ENCODE data around the gene VAC14.

Gene VAC14

DNA sequence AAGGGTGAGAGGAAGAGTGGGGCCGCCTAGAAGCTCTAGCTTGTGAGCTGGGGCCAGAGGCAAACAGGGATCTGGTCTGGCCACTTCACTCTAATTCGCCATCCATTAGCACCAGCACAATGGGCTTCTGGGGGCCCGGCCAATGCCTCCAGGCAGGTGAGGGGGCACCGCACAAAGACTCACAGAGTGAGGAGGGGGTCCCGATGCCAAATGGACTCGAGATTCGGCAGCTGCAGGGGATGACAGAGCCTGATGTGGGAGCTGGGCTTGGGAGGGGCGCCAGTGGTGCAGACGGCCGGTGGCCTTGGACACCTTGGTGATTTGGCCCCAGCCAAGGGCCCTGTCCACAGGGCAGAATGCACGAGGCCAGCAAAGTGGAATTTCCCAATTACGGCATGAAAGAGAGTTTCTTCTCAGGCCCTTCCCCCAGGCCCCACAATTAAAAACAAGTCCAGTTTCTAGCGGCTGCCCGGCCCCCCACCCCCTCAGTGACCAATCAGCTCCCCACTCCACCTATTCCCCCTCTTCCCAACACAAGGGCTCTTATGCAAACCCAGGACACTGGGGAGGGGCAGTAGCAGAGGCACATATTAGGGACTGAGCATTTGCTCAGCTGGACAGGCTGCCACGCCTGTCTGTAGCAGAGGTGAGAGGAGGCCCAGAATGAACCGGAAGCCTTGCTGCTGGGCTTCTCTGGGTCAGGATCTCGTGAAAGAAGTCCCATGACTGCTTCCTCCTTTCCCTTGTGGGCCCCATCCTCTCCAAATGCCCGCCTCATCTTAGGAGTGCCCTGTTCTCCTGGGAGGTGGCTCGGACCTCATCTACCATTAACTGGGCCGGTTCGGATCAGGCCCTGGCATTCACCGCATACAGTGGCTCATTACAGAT lies 75.7 kb downstream of the VAC14 start:
- no peak for DNase-seq (ENCODE audit: low read depth)

DNA sequence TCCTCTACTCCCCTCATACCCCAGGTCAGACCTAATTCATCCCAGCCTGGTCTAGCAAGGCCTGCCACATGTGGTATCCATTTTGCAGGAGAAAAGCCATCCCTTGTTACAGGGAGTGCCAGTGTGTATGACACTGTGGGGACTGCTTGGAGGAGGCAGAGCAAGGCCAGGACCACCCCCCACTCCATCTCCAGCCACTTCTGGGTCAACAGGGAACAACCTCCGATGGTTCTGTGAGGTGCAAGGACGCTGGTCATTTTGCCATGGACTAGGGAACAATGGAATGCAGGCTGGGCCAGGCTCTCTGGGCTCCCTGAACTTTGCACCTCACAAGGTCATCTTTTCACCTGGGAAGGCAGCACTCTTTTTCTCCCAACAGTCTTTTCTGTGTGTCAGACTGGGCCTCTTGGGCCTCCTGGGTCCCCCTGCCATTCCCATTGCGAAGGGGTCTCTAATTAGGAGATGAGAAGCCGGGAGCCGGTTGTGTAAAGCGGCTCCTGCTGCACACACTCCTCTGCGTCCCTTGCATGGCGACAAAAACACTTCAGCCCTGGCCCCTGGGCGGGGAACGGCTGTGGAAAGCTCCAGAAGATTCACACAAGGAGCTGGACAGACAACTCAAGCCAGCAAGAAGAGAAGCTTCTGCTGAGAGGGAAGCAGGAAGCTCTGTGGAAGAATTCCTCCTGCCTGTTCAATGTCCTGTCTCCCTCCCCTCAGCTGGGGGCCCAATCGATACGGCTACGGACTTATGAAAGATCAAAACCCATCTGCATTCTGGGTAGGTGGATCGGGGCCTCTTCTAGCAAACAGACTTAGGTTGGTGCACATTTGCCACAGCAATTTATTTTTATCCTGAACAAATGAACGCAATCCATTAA lies 76.6 kb downstream of the VAC14 start:
- DNase-seq (ENCODE audit: low read depth): no peak

DNA sequence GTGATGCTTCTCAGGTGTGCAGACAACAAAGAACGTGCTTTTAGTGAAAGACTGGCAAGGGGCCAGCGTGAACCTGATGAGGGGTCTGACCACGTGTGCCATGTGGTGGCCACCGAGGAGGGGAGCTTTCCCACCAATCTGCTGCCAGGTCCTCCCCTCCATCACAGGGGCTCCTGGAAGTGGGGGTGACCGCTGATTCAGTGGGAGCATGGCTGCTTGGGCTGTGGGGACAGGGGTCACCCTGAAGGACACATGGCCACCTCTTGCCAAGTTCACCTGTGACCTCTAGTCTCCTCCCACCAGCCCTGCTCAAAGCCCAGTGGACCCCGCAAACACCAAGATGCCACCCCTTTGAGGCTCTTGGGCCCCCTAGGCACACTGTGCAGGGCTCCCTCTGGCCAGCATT lies 77.2 kb downstream of the VAC14 start:
- no peak for DNase-seq (ENCODE audit: low read depth)

DNA sequence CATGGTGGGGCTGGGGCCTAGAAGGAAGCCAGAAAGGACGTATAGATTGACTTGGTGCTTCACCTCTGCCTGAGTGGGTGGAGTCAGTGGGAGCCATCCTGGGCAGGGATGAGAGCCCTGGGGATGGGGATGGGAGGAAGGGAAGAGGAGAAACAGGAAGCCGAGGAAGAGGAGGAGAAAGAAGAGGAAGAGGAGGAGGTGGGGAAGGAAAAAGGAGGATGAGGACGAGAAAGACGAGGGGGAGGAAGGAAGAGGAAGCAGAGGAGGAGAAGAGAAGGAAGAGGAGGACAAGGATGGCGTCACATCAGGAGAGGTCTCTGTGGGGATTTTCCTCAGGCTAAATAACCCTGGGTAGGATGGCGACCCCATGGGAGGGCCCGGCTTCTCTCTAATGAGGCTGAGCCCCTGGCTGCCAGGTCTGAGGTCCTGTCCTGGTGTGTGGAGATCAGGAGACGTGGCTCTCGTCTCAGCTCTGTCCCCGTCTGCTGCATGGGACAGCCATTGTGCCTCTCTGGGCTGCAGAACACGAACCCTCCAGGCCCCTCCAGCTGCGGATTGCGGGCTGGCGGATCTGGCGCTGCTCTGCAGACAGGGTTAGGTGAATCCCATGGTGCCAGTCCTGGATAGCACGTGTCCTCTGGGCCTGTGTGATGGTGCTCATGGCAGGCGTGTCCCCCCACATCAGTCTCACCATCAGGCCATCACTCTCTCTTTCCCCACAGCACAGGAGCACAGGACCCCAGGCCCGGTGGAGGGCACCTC lies 79.6 kb downstream of the VAC14 start:
- no peak for DNase-seq (ENCODE audit: low read depth)

DNA sequence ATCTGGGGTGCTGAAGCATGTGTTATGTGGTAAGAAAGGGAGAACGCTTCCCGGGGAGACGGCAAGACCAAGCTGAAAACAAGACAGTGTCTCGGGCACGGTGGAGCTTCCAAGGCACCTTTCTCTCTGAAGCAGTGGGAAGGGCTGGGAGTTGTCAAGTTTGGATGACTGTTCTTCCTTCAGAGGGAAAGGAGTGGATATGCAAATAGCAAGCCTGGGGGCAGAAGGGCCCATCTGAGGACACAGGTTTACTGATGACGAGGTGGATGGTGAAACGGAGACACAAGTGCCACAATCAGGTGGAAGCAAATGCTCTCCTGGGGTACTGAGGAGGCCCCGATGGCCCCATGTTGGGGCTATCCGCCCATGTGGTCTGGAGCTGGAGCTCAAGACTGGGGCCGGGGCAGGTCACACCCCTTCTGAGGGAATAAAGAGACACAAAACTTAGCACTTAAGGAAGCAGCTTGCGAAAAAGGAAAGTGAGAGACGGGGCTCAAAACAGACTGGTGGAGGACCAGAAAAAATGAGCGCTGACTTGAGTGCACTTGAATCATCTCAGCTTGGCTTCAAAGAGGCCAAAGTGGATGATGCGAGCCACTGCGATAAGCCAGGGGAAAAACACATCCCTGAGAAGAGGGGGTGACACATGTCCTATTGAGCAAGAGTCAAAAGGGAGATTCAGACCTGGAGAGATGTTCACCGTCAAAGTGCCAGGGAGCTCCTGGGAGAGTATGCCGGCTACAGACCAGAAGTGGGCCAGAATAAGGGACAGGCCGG lies 80.3 kb downstream of the VAC14 start:
- no peak for DNase-seq (ENCODE audit: low read depth)

DNA sequence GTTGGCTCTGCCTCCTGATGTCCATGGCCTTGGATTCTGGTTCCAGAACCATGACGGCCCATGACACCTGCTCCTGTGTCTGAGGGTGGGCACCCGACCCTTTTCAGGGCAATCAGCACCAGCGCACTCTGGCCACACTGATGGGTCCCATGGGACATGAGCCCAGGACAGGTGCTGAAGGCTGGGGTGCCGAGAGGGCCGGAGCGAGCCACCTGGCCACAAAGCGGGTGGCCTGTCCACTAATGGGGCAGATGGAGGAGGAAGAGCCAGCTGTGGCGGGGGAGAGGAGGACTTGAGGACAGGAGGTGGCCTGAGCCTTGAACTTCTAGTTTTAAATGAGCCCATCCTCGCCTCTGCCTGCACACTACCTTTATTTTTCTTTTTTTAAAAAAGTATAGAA lies 83.9 kb downstream of the VAC14 start:
- no peak for DNase-seq (ENCODE audit: low read depth)

DNA sequence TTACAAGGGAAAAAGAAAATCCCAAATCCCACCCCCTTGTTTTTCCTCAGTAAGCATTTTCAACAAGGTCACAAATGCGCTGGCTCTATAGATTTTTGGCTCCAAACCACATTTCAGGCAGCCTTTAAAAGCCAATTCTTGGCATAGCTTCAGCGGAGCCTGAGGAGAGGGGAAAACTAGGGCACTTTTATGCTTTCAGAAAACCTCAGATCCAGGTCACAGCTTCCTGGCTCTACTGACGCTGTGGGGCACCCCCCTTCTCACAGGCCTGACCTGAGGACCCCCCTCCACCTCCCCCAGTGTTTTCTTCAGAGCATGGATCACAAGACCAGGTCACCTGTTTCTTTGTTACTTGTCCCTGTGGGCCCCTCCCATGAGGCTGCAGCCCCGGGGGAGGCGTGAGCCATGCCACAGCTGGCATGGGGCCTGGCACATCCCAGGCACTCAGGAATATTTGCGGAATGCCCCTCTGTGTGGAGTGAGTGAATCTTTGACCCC lies 85.0 kb downstream of the VAC14 start:
- peak; percentile 61 for DNase-seq (ENCODE audit: low read depth)

DNA sequence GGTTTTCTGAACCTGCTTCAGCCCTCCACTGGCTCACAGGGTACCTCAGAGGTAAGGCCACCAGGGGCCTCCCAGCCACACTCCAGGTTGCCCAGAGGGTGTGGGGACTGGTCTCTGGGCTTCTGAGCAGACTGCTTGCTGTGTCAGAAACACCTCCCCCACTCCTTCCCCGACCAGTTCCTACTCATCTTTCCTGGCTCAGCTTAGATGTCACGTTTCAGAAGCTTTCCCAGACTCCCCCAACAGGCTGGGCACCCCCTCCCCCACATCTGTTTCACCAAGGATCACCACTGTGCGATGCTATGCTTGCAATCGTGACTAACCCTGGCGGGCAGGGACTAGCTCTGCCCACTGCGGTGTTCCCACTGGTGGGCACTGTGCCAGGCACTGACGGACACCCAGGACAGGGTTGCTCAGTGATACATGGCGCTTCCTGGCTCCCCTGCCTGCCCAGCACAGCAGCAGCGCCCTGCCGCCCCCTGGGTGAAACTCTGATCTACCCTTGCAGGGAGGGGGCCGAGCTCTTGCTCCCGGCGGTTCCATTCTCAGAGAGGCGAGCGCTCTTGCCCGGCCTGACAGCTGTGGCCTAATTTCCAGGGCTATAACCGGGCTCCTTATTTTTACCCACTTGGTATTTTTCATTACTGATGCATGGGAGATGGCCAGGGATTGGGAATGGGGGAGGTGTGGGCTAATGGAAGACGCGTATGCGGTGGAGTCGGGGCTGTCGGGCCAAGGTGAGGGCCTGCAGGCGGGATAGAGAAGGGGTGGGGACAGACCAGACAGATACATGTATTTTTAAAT lies 85.7 kb downstream of the VAC14 start:
- peak; percentile 93 for DNase-seq (ENCODE audit: low read depth)

DNA sequence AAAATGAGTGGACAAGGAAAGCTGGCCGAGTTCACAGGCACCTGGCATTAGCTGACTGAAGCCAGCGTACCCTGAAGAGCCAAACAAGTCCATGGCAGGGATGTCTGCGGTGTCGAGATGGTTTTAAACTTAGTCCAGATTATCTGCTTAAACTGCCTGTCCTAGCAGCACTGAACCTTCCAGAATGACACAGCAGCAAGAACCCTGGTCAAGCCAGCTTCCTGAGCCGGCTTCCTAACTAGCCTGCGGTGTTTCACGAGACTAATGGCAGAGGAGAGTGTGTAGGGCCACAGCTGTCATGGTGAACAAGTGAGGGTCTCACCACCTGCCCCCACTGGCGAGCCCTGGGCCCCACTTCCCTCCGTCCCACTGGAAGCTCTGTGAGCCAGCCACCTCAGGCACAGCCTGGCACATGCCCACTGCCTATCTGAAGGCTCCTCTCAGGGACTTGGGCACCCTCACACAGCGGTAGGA lies 86.3 kb downstream of the VAC14 start:
- no peak for DNase-seq (ENCODE audit: low read depth)

DNA sequence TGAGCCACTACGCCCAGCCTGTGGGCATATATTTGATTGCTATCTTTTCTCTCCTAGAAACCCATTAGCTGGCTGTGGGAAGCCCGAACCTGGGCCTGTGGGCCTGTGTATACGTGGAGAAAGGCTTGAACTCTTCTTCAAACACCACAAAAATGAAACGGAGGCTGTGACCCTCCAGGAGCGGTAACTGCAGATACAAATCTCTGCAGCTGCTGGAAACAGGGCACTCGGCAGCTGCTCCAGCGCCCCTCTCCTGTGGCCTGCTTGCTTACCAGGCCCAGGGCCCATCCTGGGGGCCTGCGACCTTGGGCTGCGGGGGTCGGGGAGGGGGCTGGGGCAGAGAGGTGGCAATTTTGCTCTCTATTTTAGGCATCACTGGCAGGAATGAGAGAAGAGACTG lies 87.1 kb downstream of the VAC14 start:
- DNase-seq (ENCODE audit: low read depth): no peak

DNA sequence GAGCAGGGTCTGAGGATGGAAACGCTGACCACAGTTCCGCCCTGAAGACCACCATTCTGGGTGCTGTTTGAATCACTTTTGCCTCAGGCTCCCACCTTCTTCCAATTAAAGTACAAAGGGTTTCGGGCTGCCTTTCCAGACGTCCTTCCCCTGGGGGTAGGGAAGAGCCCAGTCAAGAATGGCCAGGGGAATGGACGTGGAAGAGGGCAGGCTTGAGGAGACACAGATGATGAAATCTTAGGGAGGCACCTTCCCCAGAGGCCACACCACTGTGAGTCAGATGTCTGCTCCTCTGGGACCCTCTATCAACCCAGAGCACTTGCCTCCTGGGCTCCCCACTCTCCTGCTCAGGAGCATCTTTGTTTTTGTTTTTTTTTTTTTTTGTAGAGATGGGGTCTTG lies 87.6 kb downstream of the VAC14 start:
- DNase-seq (ENCODE audit: low read depth): no peak

DNA sequence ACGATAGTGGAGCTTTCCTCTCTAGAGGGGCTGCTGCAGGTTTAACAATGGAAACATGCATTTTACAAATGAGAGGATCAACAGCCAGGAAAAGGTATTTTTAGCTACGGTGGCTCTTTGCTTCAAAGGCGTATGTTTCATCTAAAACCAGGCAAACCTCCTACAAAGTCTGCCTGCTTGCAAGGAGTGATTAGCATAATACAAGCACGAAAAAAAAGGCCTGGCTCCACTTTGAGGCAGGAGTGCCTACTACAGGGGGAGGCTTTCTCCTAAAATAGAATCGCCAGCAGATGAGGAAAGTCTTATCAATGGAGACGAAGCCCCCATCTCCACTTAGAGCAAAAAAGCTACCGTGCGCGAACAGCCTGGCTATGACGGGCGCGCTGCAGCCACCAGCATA lies 88.0 kb downstream of the VAC14 start:
- DNase-seq (ENCODE audit: low read depth): no peak

DNA sequence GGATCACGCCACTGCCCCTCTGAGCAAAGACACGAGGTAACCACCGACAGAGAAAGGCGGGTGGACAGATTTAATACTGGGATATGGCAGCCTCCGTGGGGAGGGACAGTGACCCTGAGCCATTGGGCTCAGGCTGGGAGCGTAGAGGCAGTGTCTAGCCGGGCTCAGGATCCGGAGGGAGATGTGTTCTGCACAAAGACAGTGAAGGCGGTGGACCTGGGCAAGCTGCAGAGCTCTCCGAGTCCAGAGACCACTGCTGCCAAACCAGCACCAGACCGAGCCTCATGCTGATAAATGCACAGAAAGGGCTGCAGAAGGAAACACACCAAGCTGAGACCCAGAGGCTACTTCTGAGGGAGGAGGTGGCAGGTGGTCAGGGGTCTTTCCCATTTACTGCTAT lies 88.6 kb downstream of the VAC14 start:
- no peak for DNase-seq (ENCODE audit: low read depth)

DNA sequence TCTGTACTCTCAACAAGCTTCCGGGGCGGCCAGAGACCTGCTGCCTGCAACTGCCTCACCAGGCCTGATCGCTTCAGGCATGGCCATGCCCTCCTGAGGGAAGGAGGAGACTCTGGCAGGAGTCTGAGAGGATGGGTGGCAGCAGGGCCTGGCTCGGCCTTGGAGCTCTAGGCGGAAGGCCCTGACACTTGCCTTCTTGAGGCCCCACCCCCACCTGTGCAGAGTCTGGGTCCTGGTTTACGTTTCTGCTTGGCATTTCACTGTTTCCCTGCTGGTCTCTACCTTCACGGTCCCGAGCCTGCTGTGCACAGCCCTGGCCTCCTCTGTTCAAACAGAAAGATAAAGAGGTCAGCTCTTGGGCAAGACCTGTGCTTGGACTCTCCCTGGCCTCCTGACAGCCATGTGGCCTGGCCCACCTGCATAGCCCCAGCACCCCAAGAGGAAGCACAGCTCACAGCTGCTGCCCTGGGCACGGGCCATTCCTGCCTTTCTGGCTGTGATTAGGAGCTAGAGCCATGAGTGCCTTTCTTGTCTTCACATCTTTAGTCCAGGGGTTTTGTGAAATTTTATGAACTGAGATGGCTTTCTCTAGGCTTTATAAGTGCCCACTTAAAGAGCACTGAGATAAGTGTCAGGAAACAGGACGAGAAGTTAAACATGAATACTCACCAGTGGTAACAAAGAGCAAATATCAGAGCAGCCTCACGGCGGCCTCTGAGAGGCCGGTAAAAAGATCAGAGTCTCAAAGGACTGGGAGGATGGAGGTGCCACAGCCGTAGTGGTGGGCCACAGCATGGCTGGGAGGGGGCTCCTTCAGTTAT lies 89.5 kb downstream of the VAC14 start:
- no peak for DNase-seq (ENCODE audit: low read depth)

DNA sequence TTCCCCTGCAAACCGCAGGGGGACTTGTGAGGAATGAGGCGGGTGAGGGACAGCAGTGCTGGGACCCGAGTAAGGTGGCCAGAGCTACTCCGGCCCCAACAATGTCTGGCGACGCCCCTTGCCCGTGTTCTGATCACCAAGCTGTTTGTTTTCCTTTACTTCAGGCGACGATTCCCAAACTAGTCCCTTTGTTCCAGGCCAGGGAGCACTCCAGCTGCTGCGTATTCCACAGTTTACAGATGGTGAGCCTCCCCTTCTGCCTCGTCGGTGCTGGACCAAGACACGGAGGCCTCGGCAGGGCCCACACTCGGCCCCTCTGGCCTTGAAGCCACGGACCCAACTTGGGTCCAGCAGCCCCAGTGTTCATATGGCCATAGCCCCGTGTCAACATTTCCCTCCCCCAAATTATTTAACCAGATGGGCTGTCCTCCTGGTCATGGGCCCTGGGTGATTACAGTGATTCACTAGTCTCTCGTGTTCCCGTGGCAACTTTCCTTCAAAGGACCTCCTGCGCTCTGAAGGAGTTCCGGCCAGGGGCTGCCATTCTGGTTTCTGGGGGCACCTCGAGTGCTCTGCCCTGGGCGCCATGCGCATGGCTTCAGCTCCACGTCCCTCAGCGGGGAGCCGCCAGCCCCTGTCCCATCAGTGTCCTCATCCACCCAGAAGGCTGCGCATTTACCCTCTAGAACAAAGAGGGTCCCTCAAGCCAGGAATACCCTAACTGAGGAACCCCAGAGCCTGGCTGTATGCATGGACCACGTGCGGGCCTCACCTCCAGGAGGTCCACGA lies 90.3 kb downstream of the VAC14 start:
- no peak for DNase-seq (ENCODE audit: low read depth)

DNA sequence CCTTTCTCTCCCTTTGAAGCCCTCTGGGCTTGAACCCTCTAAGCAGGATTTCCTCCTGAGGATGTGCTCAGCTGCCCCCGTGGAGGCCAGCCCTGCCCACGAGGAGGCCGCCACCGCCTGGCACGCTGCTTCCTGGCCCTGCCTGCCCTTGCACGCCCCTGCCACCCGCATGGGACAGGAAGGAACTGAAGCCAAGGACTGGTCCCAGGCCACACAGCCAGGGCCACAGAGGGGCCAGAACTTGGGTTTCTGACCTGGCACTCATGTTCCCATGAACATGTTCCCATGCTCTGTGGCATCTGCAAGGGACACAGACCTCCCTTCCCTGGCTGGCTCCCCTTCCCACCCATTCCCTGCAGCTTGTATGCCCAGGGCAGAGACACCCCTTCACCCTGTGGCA lies 91.0 kb downstream of the VAC14 start:
- no peak for DNase-seq (ENCODE audit: low read depth)

DNA sequence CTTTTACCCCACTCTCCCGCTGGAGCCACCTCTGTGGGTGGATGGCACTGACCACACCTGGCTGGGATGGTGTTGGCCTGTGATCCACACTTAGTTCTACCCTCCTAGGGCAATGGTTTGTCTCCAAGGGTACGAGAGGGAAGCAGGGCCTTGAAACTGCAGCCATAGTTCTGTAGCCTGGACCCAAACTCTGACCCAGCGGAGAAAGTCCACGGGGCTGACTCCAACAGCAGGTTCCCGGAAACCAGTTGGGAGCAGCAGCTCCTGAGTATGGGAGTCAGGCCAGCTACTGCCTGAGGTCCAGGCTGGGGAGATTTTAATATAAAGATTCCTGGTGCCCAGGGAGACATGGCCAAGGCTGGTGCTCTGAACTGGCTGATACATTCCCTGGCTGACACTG lies 91.5 kb downstream of the VAC14 start:
- no peak for DNase-seq (ENCODE audit: low read depth)

DNA sequence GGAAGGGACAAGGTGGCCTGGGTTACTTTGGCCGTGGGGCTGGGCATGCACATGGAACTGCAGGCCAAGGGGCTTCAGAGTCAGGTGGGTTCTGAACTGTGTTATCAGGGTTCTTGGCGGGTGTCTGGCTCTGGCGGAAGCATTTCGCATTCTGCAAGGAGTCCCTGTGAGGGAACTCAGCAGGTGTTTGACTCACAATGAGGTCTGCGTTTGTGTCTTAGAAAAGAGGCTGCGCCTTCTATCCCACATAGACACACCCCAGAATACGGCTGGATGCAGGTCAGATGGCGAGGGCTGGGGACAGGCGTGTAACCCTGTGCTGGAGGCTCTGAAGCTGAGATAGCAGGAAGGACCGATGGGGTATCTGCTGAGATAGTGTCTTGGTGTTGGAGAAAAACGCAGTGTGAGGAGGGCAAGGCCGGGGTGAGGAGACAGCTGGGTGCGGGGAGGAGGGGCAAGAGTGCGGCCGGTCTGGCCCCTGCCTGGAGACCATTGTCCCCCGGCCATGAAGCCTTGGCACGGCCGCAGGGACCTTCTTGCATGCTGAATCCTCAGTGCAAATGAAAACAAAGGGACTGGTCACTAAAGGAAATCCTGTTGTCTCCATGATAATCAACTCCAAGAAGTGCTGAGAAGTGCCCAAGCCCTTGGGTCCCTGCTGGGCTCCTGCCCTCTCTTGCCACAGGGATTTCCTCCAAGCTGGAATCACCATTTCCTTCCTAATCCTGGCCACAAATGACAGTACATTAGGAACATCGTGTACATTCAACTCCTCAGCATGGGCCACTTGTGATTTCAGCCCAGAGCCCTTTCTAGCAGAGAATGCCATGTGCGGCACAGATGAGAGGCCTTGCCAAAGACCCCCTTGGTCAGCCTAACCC lies 92.4 kb downstream of the VAC14 start:
- no peak for DNase-seq (ENCODE audit: low read depth)
